CD4-positive, CD25-positive, alpha-beta regulatory T cell (primary cell): ENCODE results near the gene EML5. TPM values are rescaled to one million over a fixed set of nuclear protein-coding genes. Genes with fewer than 3 reads are reported as not detected.

Source experiments
- ATAC-seq, 2 donors: fragments of 150-1000 bp; cut with Tn5 transposase; one replicate each; pipeline ENCODE4 v1.10.0; 2021; ENCODE audit warnings: low read depth in 2 of 2, moderate number of reproducible peaks in 2 of 2, moderate library complexity in 1 of 2
- DNase-seq, 3 donors: peaks; one replicate each; pipeline versions ENCODE4 v3.0.0 to v3.0.0-alpha.2; 2012 to 2022; ENCODE audit warnings: mixed read lengths in 1 of 3
- H3K27ac ChIP-seq: one replicate; pipeline ENCODE4 v1.7.0; 2013; ENCODE audit warnings: mild to moderate bottlenecking, low read length; ENCODE audit not compliant: insufficient read depth, poor library complexity, severe bottlenecking
- H3K27me3 ChIP-seq: one replicate; pipeline ENCODE4 v1.7.0; 2013; ENCODE audit warnings: low read length; ENCODE audit not compliant: control insufficient read depth, insufficient read depth
- H3K36me3 ChIP-seq: one replicate; pipeline ENCODE4 v1.7.0; 2013; ENCODE audit warnings: mild to moderate bottlenecking, low read length, moderate library complexity; ENCODE audit not compliant: control insufficient read depth, insufficient read depth
- H3K4me1 ChIP-seq: 2 replicates; pipeline ENCODE4 v1.7.0; 2013; ENCODE audit warnings: mild to moderate bottlenecking, low read length; ENCODE audit not compliant: insufficient read depth, control insufficient read depth, poor library complexity, severe bottlenecking
- H3K4me3 ChIP-seq: one replicate; pipeline ENCODE4 v1.7.0; 2013; ENCODE audit warnings: low read depth, mild to moderate bottlenecking, low read length, moderate library complexity
- H3K9me3 ChIP-seq, 2 experiments: 1 replicate in 1 of 2; 2 replicates in 1 of 2; pipeline ENCODE4 v1.7.0; 2013; ENCODE audit warnings: low read length in 2 of 2, mild to moderate bottlenecking in 1 of 2, moderate library complexity in 1 of 2; ENCODE audit not compliant: control insufficient read depth in 2 of 2
- H3K27ac Mint-ChIP-seq, 3 donors: one replicate each; pipeline ENCODE4 v1.8.0; 2020 to 2022; ENCODE audit warnings: mild to moderate bottlenecking in 3 of 3, mixed read lengths in 3 of 3, moderate library complexity in 2 of 3
- H3K27me3 Mint-ChIP-seq: one replicate; pipeline ENCODE4 v1.8.0; 2022; ENCODE audit warnings: mild to moderate bottlenecking, mixed read lengths
- H3K36me3 Mint-ChIP-seq: one replicate; pipeline ENCODE4 v1.8.0; 2020; ENCODE audit warnings: mixed read lengths
- H3K4me1 Mint-ChIP-seq, 4 donors: one replicate each; pipeline ENCODE4 v1.8.0; 2020 to 2022; ENCODE audit warnings: mixed read lengths in 4 of 4, mild to moderate bottlenecking in 1 of 4
- H3K4me3 Mint-ChIP-seq, 4 donors: one replicate each; pipeline ENCODE4 v1.8.0; 2020 to 2022; ENCODE audit warnings: mild to moderate bottlenecking in 4 of 4, mixed read lengths in 4 of 4, moderate library complexity in 3 of 4
- H3K9me3 Mint-ChIP-seq, 7 donors: one replicate each; pipeline ENCODE4 v1.8.0; 2020 to 2022; ENCODE audit warnings: mixed read lengths in 7 of 7, mild to moderate bottlenecking in 3 of 7, moderate library complexity in 2 of 7
- polyA plus RNA-seq, 4 donors: library from polyadenylated mRNA; unstranded; fragments of 300-500 nt; fragmentation: Illumina TruSeq; gene quantifications; one replicate each; pipeline ENCODE4 v1.2.3, GENCODE V29; 2021
- total RNA-seq: library from RNA; stranded (reverse); gene quantifications from one replicate; pipeline ENCODE4 v1.2.3, GENCODE V29; 2022

Gene EML5
- total and polyA plus RNA-seq, 5 donors from 2014 or later, result 0.11 to 0.69 (median 0.24) TPM; not detected in 1

- H3K36me3 ChIP-seq, result no peaks in the 10 kb centered on the region
- Mint-ChIP-seq H3K36me3 (peaks cover 3% of the 10 kb centered on the region), H3K27me3 (peaks cover 4% of the 10 kb centered on the region), H3K4me1 (no peaks in the 10 kb centered on the region), H3K9me3 (no peaks in the 10 kb centered on the region), H3K4me3 (no peak overlapping the region), H3K27ac (no peak overlapping the region)
- ATAC-seq (no peak), DNase-seq (no peak)
- no peaks in the 10 kb centered on the region for H3K4me1 ChIP-seq
- H3K27ac ChIP-seq, result no peak overlapping the region
- H3K9me3 ChIP-seq, result no peaks in the 10 kb centered on the region
- no peaks in the 10 kb centered on the region for H3K27me3 ChIP-seq
- no peak overlapping the region for H3K4me3 ChIP-seq
Measured at GRCh38 chr14:88750945-88751344, 41.8 kb downstream of the EML5 start.

DNA sequence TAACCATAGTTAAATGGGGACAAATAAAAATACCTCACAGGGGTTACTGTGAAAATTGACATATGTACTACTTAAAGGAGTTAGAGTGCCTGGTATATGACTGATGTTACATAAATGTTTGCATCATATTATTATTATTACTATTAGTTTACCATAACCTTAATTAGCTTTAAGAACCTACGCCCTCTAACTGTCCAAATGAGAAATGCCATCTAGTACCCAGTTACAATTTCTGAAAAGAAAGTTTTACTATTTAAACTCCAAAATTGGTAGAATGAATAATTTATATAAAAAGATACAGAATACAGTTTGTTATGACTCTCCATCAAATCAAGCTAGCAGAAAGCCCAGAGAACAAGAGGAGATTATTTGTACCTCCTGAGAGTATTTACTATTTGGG is 42.3 kb downstream of the EML5 start:
- ATAC-seq (no peak), DNase-seq (no peak)
- Mint-ChIP-seq H3K4me3 (no peak overlapping the region), H3K4me1 (no peaks in the 10 kb centered on the region), H3K36me3 (peaks cover 3% of the 10 kb centered on the region), H3K27ac (no peak overlapping the region), H3K9me3 (no peaks in the 10 kb centered on the region), H3K27me3 (no peaks in the 10 kb centered on the region)
- H3K4me3 ChIP-seq, result no peak overlapping the region
- H3K27ac ChIP-seq, result no peak overlapping the region
- no peaks in the 10 kb centered on the region for H3K27me3 ChIP-seq
- H3K4me1 ChIP-seq, result no peaks in the 10 kb centered on the region
- H3K36me3 ChIP-seq, result no peaks in the 10 kb centered on the region
- no peaks in the 10 kb centered on the region for H3K9me3 ChIP-seq

DNA sequence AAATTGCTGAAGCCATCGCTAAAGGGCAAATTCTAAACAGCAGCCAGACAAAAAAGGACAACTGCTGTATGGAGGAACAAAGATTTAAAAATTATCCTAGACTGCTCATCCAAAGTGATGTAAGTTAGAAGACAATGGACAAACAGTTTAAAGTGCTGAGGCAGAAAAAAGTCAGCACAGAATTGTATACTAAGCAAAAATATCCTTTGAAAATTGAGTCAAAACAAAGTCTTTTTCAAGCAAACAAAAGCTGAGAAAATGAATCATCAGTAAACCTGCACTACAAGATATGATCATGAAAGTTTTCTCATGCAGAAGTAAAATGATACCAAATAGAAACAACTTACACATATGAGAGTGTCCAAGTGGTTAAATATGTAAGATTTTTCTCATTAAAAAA is 43.6 kb downstream of the EML5 start:
- peaks cover 3% of the 10 kb centered on the region for H3K36me3 Mint-ChIP-seq
- H3K27ac Mint-ChIP-seq, result no peak overlapping the region
- H3K27me3 Mint-ChIP-seq, result no peaks in the 10 kb centered on the region
- Histone ChIP-seq H3K36me3 (no peaks in the 10 kb centered on the region), H3K9me3 (no peaks in the 10 kb centered on the region), H3K4me1 (no peaks in the 10 kb centered on the region), H3K27me3 (no peaks in the 10 kb centered on the region), H3K27ac (no peak overlapping the region), H3K4me3 (no peak overlapping the region)
- no peaks in the 10 kb centered on the region for H3K4me1 Mint-ChIP-seq
- ATAC-seq, result no peak
- DNase-seq, result no peak
- H3K9me3 Mint-ChIP-seq, result no peaks in the 10 kb centered on the region
- H3K4me3 Mint-ChIP-seq, result no peak overlapping the region

- Histone ChIP-seq H3K4me1 (no peaks in the 10 kb centered on the region), H3K27ac (no peak overlapping the region), H3K9me3 (no peaks in the 10 kb centered on the region), H3K4me3 (no peak overlapping the region), H3K36me3 (no peaks in the 10 kb centered on the region), H3K27me3 (no peaks in the 10 kb centered on the region)
- H3K9me3 Mint-ChIP-seq, result no peaks in the 10 kb centered on the region
- H3K4me3 Mint-ChIP-seq, result no peak overlapping the region
- no peak for DNase-seq
- H3K36me3 Mint-ChIP-seq, result peaks cover 3% of the 10 kb centered on the region
- H3K4me1 Mint-ChIP-seq, result no peaks in the 10 kb centered on the region
- no peak overlapping the region for H3K27ac Mint-ChIP-seq
- no peaks in the 10 kb centered on the region for H3K27me3 Mint-ChIP-seq
- no peak for ATAC-seq
Measured at GRCh38 chr14:88748288-88748687, 44.5 kb downstream of the EML5 start.

GRCh38 chr14:88746052-88746451 is 46.7 kb downstream of the EML5 start:
- Mint-ChIP-seq H3K27ac (no peak overlapping the region), H3K36me3 (peaks cover 3% of the 10 kb centered on the region), H3K9me3 (peaks cover 0 to 2% (median 0%) of the 10 kb centered on the region in 7 donors), H3K27me3 (no peaks in the 10 kb centered on the region), H3K4me1 (no peaks in the 10 kb centered on the region), H3K4me3 (no peak overlapping the region)
- H3K36me3 ChIP-seq, result no peaks in the 10 kb centered on the region
- H3K4me3 ChIP-seq, result no peak overlapping the region
- H3K27me3 ChIP-seq, result no peaks in the 10 kb centered on the region
- no peak for DNase-seq
- H3K4me1 ChIP-seq, result no peaks in the 10 kb centered on the region
- H3K27ac ChIP-seq, result no peak overlapping the region
- H3K9me3 ChIP-seq, result no peaks in the 10 kb centered on the region
- ATAC-seq, result no peak

GRCh38 chr14:88737245-88737644 is 55.5 kb downstream of the EML5 start:
- ATAC-seq (no peak), DNase-seq (no peak)
- Mint-ChIP-seq H3K4me1 (no peaks in the 10 kb centered on the region), H3K4me3 (no peak overlapping the region), H3K9me3 (peaks cover 0 to 2% (median 0%) of the 10 kb centered on the region in 7 donors), H3K27me3 (no peaks in the 10 kb centered on the region), H3K36me3 (peaks cover 4% of the 10 kb centered on the region), H3K27ac (no peak overlapping the region)
- H3K27ac ChIP-seq, result no peak overlapping the region
- no peaks in the 10 kb centered on the region for H3K9me3 ChIP-seq
- H3K4me3 ChIP-seq, result no peak overlapping the region
- no peaks in the 10 kb centered on the region for H3K36me3 ChIP-seq
- H3K4me1 ChIP-seq, result no peaks in the 10 kb centered on the region
- no peaks in the 10 kb centered on the region for H3K27me3 ChIP-seq

DNA sequence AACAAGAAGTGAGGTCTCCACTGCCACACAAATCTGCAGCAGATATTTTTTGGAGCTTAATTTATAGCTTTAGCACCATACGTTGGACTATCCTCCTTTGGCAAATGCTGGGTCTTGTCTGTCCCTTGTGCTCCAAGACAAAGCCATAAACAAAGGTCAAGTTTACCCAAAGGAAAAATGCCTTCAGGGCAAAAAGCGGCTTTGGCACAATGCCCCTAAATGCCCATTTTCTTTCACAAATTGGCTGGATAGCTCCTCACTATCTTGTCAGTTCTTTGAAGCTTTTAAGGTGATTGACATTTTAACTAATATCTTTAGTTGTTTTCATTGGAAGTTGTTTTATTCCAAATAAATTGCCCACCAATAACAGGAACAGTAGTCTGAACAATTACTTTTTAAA is 59.6 kb downstream of the EML5 start:
- Mint-ChIP-seq H3K36me3 (peaks cover 4% of the 10 kb centered on the region), H3K27me3 (no peaks in the 10 kb centered on the region), H3K4me3 (no peak overlapping the region), H3K9me3 (peaks cover 0 to 2% (median 0%) of the 10 kb centered on the region in 7 donors), H3K27ac (no peak overlapping the region), H3K4me1 (no peaks in the 10 kb centered on the region)
- DNase-seq, result no peak
- H3K27ac ChIP-seq, result no peak overlapping the region
- H3K9me3 ChIP-seq, result no peaks in the 10 kb centered on the region
- ATAC-seq, result no peak
- H3K36me3 ChIP-seq, result no peaks in the 10 kb centered on the region
- H3K4me3 ChIP-seq, result no peak overlapping the region
- H3K4me1 ChIP-seq, result no peaks in the 10 kb centered on the region
- no peaks in the 10 kb centered on the region for H3K27me3 ChIP-seq

DNA sequence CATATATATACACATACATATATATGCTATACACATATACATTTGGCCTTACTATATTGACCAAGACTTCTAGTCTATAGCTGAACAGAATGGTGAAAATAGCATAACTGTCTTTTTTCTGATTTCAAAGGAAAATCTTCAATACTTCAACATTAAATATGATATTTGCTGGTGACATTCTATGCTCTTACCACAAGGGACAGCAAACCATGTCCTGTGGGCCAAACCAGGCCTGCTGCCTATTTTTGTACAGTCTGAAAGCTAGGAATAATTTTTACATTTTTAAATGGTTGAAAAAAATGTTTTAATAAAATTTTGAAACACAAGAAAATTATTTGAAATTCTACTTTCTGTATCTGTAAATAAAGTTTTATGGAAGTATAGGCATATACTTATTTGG is 63.6 kb downstream of the EML5 start:
- no peaks in the 10 kb centered on the region for H3K27me3 Mint-ChIP-seq
- no peak overlapping the region for H3K27ac Mint-ChIP-seq
- H3K9me3 Mint-ChIP-seq, result peaks cover 0 to 2% (median 0%) of the 10 kb centered on the region in 7 donors
- Histone ChIP-seq H3K9me3 (no peaks in the 10 kb centered on the region), H3K4me1 (no peaks in the 10 kb centered on the region), H3K4me3 (no peak overlapping the region), H3K27ac (no peak overlapping the region), H3K36me3 (no peaks in the 10 kb centered on the region), H3K27me3 (no peaks in the 10 kb centered on the region)
- DNase-seq (no peak), ATAC-seq (no peak)
- H3K36me3 Mint-ChIP-seq, result peaks cover 4% of the 10 kb centered on the region
- H3K4me3 Mint-ChIP-seq, result no peak overlapping the region
- no peaks in the 10 kb centered on the region for H3K4me1 Mint-ChIP-seq
